Measurements from ENCODE around the gene PRR22.

Gene PRR22

GRCh38 chr19:5784581-5785147, at the start of gene PRR22:
Gene PRR22 (minus strand): TSS chr19:5784746. CDS start chr19:5784660, 86 bp downstream.
- DNase-seq, result no peak

GRCh38 chr19:5832527-5833216, 48.1 kb upstream of the PRR22 start:
- DNase-seq, result no peak

GRCh38 chr19:5832061-5832460, 47.5 kb upstream of the PRR22 start:
- no peak for DNase-seq

- DNase-seq, result no peak
Measured at GRCh38 chr19:5831159-5831558, 46.6 kb upstream of the PRR22 start.

- no peak for DNase-seq
Measured at GRCh38 chr19:5829567-5830310, 45.2 kb upstream of the PRR22 start.

GRCh38 chr19:5828661-5829566, 44.4 kb upstream of the PRR22 start:
- DNase-seq, result no peak

GRCh38 chr19:5827891-5828660, 43.5 kb upstream of the PRR22 start:
- peak; percentile 85 for DNase-seq

GRCh38 chr19:5827342-5827890, 42.9 kb upstream of the PRR22 start:
- DNase-seq, result no peak

- no peak for DNase-seq
Measured at GRCh38 chr19:5826531-5827341, 42.2 kb upstream of the PRR22 start.

- DNase-seq, result no peak
Measured at GRCh38 chr19:5825178-5825577, 40.6 kb upstream of the PRR22 start.

- no peak for DNase-seq
Measured at GRCh38 chr19:5824751-5825150, 40.2 kb upstream of the PRR22 start.

- no peak for DNase-seq
Measured at GRCh38 chr19:5823579-5824281, 39.2 kb upstream of the PRR22 start.

GRCh38 chr19:5822181-5822844, 37.8 kb upstream of the PRR22 start:
- DNase-seq, result no peak

- no peak for DNase-seq
Measured at GRCh38 chr19:5821521-5822180, 37.1 kb upstream of the PRR22 start.

GRCh38 chr19:5820785-5821184, 36.2 kb upstream of the PRR22 start:
- DNase-seq, result no peak

GRCh38 chr19:5818594-5818993, 34.0 kb upstream of the PRR22 start:
- DNase-seq, result no peak

- no peak for DNase-seq
Measured at GRCh38 chr19:5817218-5817617, 32.7 kb upstream of the PRR22 start.

- no peak for DNase-seq
Measured at GRCh38 chr19:5814852-5815246, 30.3 kb upstream of the PRR22 start.

Measured in activated effector memory CD4-positive, alpha-beta T cell treated with Interleukin-2 at 50 U/mL for 16 hours (primary cell).